Spinal cord (tissue), 10 donors: ENCODE results near the gene PLOD3. TPM values are rescaled to one million over a fixed set of nuclear protein-coding genes. Genes with fewer than 3 reads are reported as not detected.

Experiments
- DNase-seq, 6 donors: peaks; one replicate each; pipeline versions ENCODE4 v3.0.0 to v3.0.0-alpha.2; 2013 to 2015; ENCODE audit warnings: low spot score in 6 of 6, low read depth in 4 of 6
- H3K27ac ChIP-seq: one replicate; pipeline ENCODE4 v1.5.1; 2013; ENCODE audit warnings: low read depth, low read length, control low read depth
- H3K27me3 ChIP-seq: one replicate; pipeline ENCODE4 v1.6.1; 2013; ENCODE audit warnings: low read length; ENCODE audit not compliant: control insufficient read depth, insufficient read depth
- H3K36me3 ChIP-seq: one replicate; pipeline ENCODE4 v1.6.1; 2013; ENCODE audit warnings: low read length; ENCODE audit not compliant: control insufficient read depth, insufficient read depth
- H3K4me1 ChIP-seq: one replicate; pipeline ENCODE4 v1.6.1; 2013; ENCODE audit warnings: low read length; ENCODE audit not compliant: control insufficient read depth, insufficient read depth
- H3K4me3 ChIP-seq: one replicate; pipeline ENCODE4 v1.5.1; 2013; ENCODE audit warnings: low read depth, low read length, control low read depth
- H3K9me3 ChIP-seq: one replicate; pipeline ENCODE4 v1.6.1; 2013; ENCODE audit warnings: low read length; ENCODE audit not compliant: control insufficient read depth, insufficient read depth
- WGBS: methylation state at CpG from one replicate; pipeline ENCODE4 v1.1.5; 2013; ENCODE audit warnings: missing lambda C conversion rate; ENCODE audit not compliant: insufficient coverage; 5-methylcytosine and 5-hydroxymethylcytosine counted together
- polyA plus RNA-seq, 2 donors: library from polyadenylated mRNA; unstranded; fragments of 120-200 nt; gene quantifications; one replicate each; pipeline ENCODE4 v1.2.1, GENCODE V29; 2013; ENCODE audit not compliant: insufficient read length in 2 of 2
- total RNA-seq, 2 donors: library from RNA; depleted of rRNA in 1 of 2; stranded (reverse); fragments of 120-200 nt in 1 of 2; fragments of >200 nt in 1 of 2; gene quantifications; one replicate each; pipeline versions ENCODE4 v1.2.3 to v1.2.4, GENCODE V29; 2013 to 2014
- donor health status: healthy.

The PLOD3 gene
- total and polyA plus RNA-seq, 4 donors, result 26.2 to 71.7 (median 48.5) TPM

DNA sequence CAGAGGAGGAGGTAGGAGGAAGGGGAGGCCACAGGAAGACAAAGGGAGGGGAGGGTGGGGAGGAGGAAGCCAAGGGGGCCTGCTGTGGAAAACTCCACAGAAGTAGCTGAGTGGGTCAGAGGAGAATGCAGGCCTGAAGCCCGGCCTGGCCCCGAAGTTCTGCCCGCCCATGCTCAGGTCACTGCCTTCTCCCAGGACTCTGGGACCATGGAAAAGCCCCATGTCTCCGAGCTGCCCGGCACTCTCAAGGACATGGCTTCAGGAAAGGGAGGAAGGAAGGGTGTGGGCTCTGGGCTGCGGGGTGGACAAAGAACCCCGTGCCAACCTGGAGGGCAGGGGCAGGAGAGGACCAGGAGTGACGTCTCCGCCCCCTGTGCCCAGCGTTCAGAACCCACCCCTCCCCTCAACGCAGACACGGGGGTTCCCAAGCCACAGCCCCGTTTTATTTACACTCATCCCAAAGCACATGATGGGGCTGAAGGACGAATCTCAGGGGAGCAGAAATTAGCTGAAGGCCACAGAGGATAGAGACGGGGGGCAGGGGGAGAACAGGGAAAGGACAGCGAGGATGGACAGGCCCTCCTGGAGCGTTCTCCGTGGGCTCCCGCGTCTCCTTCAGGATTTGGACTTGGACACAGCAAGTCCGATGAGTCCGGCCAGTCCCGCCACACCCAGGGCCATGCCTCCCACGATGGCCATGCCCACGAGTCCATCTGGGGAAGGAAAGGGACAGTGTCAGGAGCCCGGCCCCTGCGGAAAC is 22.0 kb upstream of the PLOD3 start:
- no peak overlapping the region for H3K27ac ChIP-seq
- no peak overlapping the region for H3K4me3 ChIP-seq
- H3K9me3 ChIP-seq, result no peaks in the 10 kb centered on the region
- WGBS, result 92% methylated on average over 18 of the region's 27 CpGs
- H3K36me3 ChIP-seq, result peaks cover 73% of the 10 kb centered on the region
- DNase-seq, result no peak
- H3K4me1 ChIP-seq, result peaks cover 27% of the 10 kb centered on the region
- H3K27me3 ChIP-seq, result no peaks in the 10 kb centered on the region

DNA sequence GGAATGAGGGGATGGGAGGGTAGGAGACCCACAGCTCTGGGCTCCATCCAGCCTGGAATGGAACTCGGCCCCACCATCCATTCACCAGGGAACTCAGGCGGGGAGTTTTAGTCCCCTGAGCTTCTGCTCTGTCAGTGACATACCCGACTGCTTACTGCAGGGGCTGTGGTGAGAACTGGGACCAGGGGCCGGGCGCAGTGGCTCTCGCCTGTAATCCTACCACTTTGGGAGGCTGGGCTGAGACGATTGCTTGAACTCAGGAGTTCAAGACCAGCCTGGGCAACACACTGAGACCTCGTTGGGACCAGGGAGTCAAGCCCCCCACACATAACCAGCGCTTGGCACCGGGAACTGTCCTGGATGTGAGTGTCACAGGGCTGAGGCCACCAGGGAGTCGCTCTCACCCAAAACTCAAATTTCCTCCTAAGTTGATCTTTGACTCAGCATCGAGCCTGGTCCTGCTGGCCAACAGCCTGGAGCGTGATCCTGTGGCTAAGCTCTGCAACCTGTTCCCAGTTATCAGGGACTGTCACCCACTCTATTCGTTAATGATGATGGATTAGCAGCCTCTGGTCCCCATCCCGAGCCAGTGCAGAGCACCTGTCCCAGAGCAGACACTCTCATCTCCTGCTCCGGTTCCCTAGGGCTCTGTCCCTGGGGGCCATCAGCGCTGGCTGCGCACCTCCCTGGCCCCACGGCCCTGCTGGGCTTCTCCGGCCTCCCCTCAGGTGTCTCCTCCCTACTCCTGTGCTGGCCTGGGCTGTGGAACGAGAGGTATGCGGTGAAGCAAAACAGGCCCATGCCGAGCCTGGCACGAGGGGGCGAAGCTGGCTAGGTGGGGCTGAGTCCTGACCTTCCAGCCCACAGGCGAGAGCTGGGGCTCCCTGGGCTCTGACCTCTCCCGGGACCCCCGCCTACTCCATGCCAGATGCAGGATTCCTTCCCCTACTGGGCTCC is 21.1 kb upstream of the PLOD3 start:
- Histone ChIP-seq H3K4me3 (no peak overlapping the region), H3K4me1 (peaks cover 19% of the 10 kb centered on the region), H3K27ac (no peak overlapping the region), H3K9me3 (no peaks in the 10 kb centered on the region), H3K27me3 (no peaks in the 10 kb centered on the region), H3K36me3 (peaks cover 79% of the 10 kb centered on the region)
- DNase-seq, result no peak
- 76% methylated on average over 21 of the region's 28 CpGs for WGBS

DNA sequence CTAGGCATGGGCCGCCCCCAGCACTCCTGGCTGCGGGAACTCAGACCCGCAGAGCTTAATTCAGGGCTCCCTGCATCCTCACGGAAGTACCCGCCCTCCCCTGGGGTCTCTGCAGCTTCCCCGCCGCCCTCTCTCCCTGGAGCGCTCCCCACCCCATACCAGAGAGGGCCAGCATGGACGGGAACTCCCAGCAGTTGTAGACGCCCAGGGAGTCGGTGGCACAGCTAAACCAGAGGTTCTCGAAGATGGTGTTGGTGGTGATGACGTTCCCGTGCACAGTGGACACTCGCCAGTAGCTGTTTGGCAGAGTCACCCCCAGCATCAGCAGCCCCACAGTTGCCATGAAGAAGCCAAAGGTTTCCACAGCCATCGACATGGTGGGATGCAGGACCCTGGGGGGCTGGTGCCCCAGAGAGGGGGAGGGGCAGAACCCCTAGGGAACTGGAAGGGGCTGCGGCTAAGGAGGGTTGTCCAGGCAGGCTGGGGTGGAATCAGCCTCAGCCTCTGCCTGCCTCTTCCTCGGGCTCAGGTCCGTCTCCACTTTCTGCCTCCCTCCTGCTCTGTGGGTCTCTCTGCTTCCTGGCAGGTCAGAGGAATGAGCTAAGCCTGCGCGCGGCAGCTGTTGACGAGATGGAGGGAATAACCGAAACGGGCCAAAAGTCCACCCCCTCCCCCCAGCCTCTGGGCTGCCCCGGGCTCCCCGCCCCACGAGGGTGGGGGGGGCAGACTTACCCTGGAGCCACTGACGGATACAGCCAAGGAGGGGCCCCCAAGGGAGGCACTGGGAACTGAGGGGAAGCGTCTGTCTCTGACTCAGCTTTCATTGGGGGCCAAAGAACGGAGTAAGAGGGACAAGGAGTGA is 20.1 kb upstream of the PLOD3 start, which contains the start of gene CLDN15:
TSS of gene CLDN15 (minus strand) at position 597 of the 862 bp plus-strand sequence. CDS start at position 376, 221 bp downstream.
- H3K36me3 ChIP-seq, result peaks cover 77% of the 10 kb centered on the region
- H3K9me3 ChIP-seq, result no peaks in the 10 kb centered on the region
- no peak for DNase-seq
- H3K4me3 ChIP-seq, result no peak within 1 kb of the TSS
- peaks cover 15% of the 10 kb centered on the region for H3K4me1 ChIP-seq
- no peaks in the 10 kb centered on the region for H3K27me3 ChIP-seq
- no peak within 1 kb of the TSS for H3K27ac ChIP-seq
- WGBS, result 66% methylated on average over 17 of the region's 31 CpGs

DNA sequence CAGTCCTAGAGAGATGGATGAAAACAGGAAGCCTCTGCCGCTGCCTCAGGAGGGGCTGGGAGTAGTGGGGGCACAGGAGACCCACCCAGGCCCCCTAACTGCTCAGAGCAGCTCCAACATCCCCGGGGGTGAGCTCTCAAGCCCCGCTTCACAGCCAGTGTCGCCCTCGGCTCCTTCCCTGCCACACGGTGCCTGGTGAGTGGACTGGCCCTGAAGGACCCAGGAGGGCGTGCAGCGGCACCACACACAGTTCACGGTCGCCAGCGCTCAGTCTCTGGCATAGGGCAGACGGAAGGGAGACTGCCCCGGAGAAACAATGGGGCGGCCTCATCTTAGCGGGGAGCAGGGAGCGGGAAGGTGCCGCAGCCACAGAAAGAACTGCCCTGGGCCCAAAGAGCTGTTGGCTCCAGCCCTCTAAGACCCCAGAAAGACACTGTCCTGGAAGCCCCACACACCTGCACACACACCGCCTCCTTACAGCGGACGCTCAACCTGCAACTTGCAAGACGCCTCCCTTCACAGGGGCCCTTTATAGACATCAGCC is 19.0 kb upstream of the PLOD3 start:
- Histone ChIP-seq H3K36me3 (peaks cover 82% of the 10 kb centered on the region), H3K27ac (no peak overlapping the region), H3K4me3 (no peak overlapping the region), H3K4me1 (peaks cover 23% of the 10 kb centered on the region), H3K9me3 (no peaks in the 10 kb centered on the region), H3K27me3 (no peaks in the 10 kb centered on the region)
- WGBS, result 83% methylated on average over 20 of the region's 21 CpGs
- DNase-seq, result no peak

GRCh38 chr7:101235522-101235921 is 18.1 kb upstream of the PLOD3 start:
- DNase-seq, result no peak
- no peaks in the 10 kb centered on the region for H3K27me3 ChIP-seq
- peaks cover 23% of the 10 kb centered on the region for H3K4me1 ChIP-seq
- no peak overlapping the region for H3K4me3 ChIP-seq
- H3K36me3 ChIP-seq, result peaks cover 82% of the 10 kb centered on the region
- H3K9me3 ChIP-seq, result no peaks in the 10 kb centered on the region
- no peak overlapping the region for H3K27ac ChIP-seq
- WGBS, result 84% methylated on average over 4 of the region's 9 CpGs

DNA sequence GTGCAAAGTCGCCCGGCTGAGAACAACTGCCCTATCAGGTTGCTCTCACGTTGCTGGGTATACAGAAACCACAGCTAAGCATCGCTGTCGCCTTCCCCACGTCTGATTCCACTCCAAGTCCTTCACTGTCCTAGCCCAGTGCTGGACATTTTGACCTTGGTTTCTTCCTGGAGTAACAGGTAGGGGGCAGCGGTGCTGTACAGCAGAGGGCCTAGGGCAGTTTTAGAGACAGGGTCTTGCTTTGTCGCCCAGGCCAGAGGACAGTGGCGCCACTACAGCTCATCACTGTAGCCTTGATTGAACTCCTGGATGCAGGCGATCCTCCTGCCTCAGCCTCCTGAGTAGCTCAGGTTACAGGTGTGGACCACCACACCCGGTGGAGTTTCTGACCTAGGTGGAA is 17.7 kb upstream of the PLOD3 start:
- no peak for DNase-seq

GRCh38 chr7:101234636-101235035 is 17.3 kb upstream of the PLOD3 start:
- H3K27ac ChIP-seq, result no peak overlapping the region
- 83% methylated on average over 5 of the region's 5 CpGs for WGBS
- H3K36me3 ChIP-seq, result peaks cover 79% of the 10 kb centered on the region
- no peak overlapping the region for H3K4me3 ChIP-seq
- H3K27me3 ChIP-seq, result no peaks in the 10 kb centered on the region
- H3K9me3 ChIP-seq, result no peaks in the 10 kb centered on the region
- DNase-seq, result no peak
- peaks cover 19% of the 10 kb centered on the region for H3K4me1 ChIP-seq

More for the DNA sequence above, 17.7 kb upstream of the PLOD3 start:
- Histone ChIP-seq H3K27me3 (no peaks in the 10 kb centered on the region), H3K4me1 (peaks cover 23% of the 10 kb centered on the region), H3K36me3 (peaks cover 81% of the 10 kb centered on the region), H3K27ac (no peak overlapping the region), H3K9me3 (no peaks in the 10 kb centered on the region), H3K4me3 (no peak overlapping the region)
- WGBS, result 80% methylated on average over 11 of the region's 11 CpGs

DNA sequence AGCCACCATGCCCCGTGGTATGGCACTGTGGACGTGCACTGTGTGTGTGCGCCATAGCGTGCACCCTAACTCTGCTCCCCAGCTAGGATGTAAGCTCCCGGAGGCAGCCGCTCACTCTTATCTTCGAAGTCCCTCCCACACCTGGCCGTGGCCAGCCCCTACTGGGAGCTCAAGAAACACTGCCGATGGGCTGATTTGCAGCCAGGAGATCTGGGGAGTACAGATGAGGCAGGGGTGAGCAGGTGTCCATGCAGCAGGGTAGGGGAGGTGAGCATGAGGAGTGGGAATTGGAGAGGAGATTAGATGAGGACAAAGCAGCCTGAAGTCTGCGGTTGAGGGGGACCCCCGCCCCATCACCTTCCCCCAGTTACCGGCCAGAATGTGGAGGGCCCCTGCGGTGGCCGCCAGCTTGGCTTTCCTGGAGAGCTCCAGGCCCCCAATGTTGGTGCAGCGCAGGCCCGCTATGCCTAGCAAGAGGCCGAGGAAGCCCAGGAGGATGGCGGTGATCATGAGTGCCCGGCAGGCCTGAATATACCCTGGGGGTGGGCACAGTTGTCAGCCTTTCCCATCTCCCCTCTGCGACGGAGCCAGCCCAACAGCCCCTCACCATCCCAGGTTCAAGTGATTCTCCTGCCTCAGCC is 16.6 kb upstream of the PLOD3 start:
- no peak overlapping the region for H3K27ac ChIP-seq
- 91% methylated on average over 17 of the region's 21 CpGs for WGBS
- H3K27me3 ChIP-seq, result no peaks in the 10 kb centered on the region
- no peak for DNase-seq
- H3K9me3 ChIP-seq, result no peaks in the 10 kb centered on the region
- peaks cover 15% of the 10 kb centered on the region for H3K4me1 ChIP-seq
- peaks cover 77% of the 10 kb centered on the region for H3K36me3 ChIP-seq
- H3K4me3 ChIP-seq, result no peak overlapping the region
